HG02763 (cell line): ENCODE measurements around the gene RAB5IF.
"Not testable (repeated sequence)": the region's sequence is repeated elsewhere in the genome, so short reads cannot be mapped to it uniquely, and the experiment has no call there.

ENCODE experiments used
- ATAC-seq: cut with Tn5 transposase; IDR thresholded peaks from one replicate; pipeline ENCODE4 v1.9.1; 2021; ENCODE audit warnings: mild to moderate bottlenecking, moderate library complexity; ENCODE audit not compliant: unreplicated experiment

The RAB5IF gene

GRCh38 chr20:36628076-36628475 lies 22.5 kb downstream of the RAB5IF start:
- ATAC-seq: no peak

GRCh38 chr20:36629719-36630681 lies 24.4 kb downstream of the RAB5IF start:
- ATAC-seq: no peak

GRCh38 chr20:36631646-36632045 lies 26.1 kb downstream of the RAB5IF start:
- no peak for ATAC-seq

- ATAC-seq: no peak
These were observed 26.5 kb downstream of the RAB5IF start for GRCh38 chr20:36632147-36632486.

GRCh38 chr20:36632487-36633284 lies 27.1 kb downstream of the RAB5IF start:
- ATAC-seq: no peak

GRCh38 chr20:36633285-36633772 lies 27.8 kb downstream of the RAB5IF start:
- ATAC-seq: no peak

- no peak for ATAC-seq
These were observed 28.8 kb downstream of the RAB5IF start for GRCh38 chr20:36634342-36634741.

GRCh38 chr20:36638876-36639400 lies 33.4 kb downstream of the RAB5IF start:
- not testable (repeated sequence) for ATAC-seq

GRCh38 chr20:36641506-36641843 lies 35.9 kb downstream of the RAB5IF start:
- ATAC-seq: no peak

GRCh38 chr20:36642136-36642535 lies 36.6 kb downstream of the RAB5IF start:
- no peak for ATAC-seq

- no peak for ATAC-seq
These were observed 38.6 kb downstream of the RAB5IF start for GRCh38 chr20:36644032-36644705.

GRCh38 chr20:36644706-36645095 lies 39.1 kb downstream of the RAB5IF start:
- no peak for ATAC-seq

- ATAC-seq: no peak
These were observed 39.8 kb downstream of the RAB5IF start for GRCh38 chr20:36645353-36645752.

- no peak for ATAC-seq
These were observed 40.4 kb downstream of the RAB5IF start, which contains the start of gene SLA2 for GRCh38 chr20:36645998-36646397. Gene SLA2 (minus strand): TSS chr20:36646196. CDS start chr20:36641335, 4,861 bp downstream.

- ATAC-seq: no peak
These were observed 41.1 kb downstream of the RAB5IF start for GRCh38 chr20:36646678-36647077.

GRCh38 chr20:36647196-36648121 lies 41.9 kb downstream of the RAB5IF start:
- no peak for ATAC-seq

- no peak for ATAC-seq
These were observed 47.9 kb downstream of the RAB5IF start for GRCh38 chr20:36653456-36653855.

- ATAC-seq: no peak
These were observed 48.9 kb downstream of the RAB5IF start for GRCh38 chr20:36654506-36654905.

- no peak for ATAC-seq
These were observed 49.4 kb downstream of the RAB5IF start for GRCh38 chr20:36655004-36655403.

GRCh38 chr20:36656733-36657132 lies 51.2 kb downstream of the RAB5IF start:
- no peak for ATAC-seq
